Heart right ventricle (tissue), 16 donors: ENCODE measurements around the gene TESMIN. TPM values are rescaled to one million over a fixed set of nuclear protein-coding genes. Genes with fewer than 3 reads are reported as not detected.

ENCODE experiments used
- ATAC-seq, 8 donors: fragments of 200-7000 bp; cut with Tn5 transposase; one replicate each; pipeline ENCODE4 v1.9.1; 2020; ENCODE audit warnings: mild to moderate bottlenecking in 8 of 8, moderate library complexity in 8 of 8, moderate number of reproducible peaks in 1 of 8
- DNase-seq, 2 donors: peaks; one replicate each; pipeline ENCODE4 v3.0.0-alpha.2; 2020
- H3K27ac ChIP-seq, 10 donors: fragments of 200-600 bp; sonication (generic) in 2 of 10; one replicate each; pipeline versions ENCODE4 v1.5.0 to v1.8.0; 2020 to 2022; ENCODE audit warnings: mild to moderate bottlenecking in 3 of 10
- H3K27me3 ChIP-seq, 7 donors: fragments of 200-600 bp; one replicate each; pipeline ENCODE4 v1.8.0; 2021 to 2022; ENCODE audit warnings: mild to moderate bottlenecking in 2 of 7
- H3K36me3 ChIP-seq, 9 donors: fragments of 200-600 bp; sonication (generic) in 1 of 9; one replicate each; pipeline versions ENCODE4 v1.5.0 to v1.8.0; 2020 to 2022; ENCODE audit warnings: mild to moderate bottlenecking in 2 of 9
- H3K4me1 ChIP-seq, 9 donors: fragments of 200-600 bp; sonication (generic) in 1 of 9; one replicate each; pipeline versions ENCODE4 v1.5.0 to v1.8.0; 2020 to 2022; ENCODE audit warnings: mild to moderate bottlenecking in 4 of 9
- H3K4me3 ChIP-seq, 10 donors: fragments of 200-600 bp; sonication (generic) in 2 of 10; one replicate each; pipeline versions ENCODE4 v1.5.0 to v1.8.0; 2020 to 2022; ENCODE audit warnings: mild to moderate bottlenecking in 7 of 10, moderate library complexity in 2 of 10
- H3K9me3 ChIP-seq, 11 donors: fragments of 200-600 bp in 10 of 11; sonication (generic) in 2 of 11; one replicate each; pipeline versions ENCODE4 v1.5.0 to v1.8.0; 2013 to 2022; ENCODE audit warnings: mild to moderate bottlenecking in 2 of 11, control low read depth in 1 of 11, moderate library complexity in 1 of 11
- CTCF ChIP-seq, 9 donors: fragments of 200-600 bp; sonication (generic) in 2 of 9; IDR thresholded peaks; one replicate each; pipeline versions ENCODE4 v1.5.0 to v1.8.0; 2021 to 2022; ENCODE audit warnings: antibody characterized with exemption in 9 of 9, mild to moderate bottlenecking in 5 of 9, moderate library complexity in 1 of 9
- WGBS, 2 donors: extraction: QIAGEN DNeasy Blood & Tissue Kit; methylation state at CpG; one replicate each; pipeline ENCODE4 v1.1.7; 2013; ENCODE audit warnings: inconsistent platforms in 1 of 2; 5-methylcytosine and 5-hydroxymethylcytosine counted together
- intact Hi-C, 10 donors: fragments of 100-400 bp; cut with DNase I; formaldehyde crosslinking; loops; one replicate each; pipeline versions ENCODE4 v1.11.1 to v1.14.2; 2022
- polyA plus RNA-seq, 2 donors: library from polyadenylated mRNA; stranded (reverse); fragments of 200-250 nt; gene quantifications; one replicate each; pipeline ENCODE4 v1.2.3, GENCODE V29; 2013
- total RNA-seq, 10 donors: library from RNA; stranded (reverse); fragmentation: NEBNext Ultra II Directional in 3 of 10; extraction: Animal tissue kit (Norgen Biotek cat#: 25700) in 3 of 10; gene quantifications; one replicate each; pipeline versions ENCODE4 v1.2.1 to v1.2.4, GENCODE V29; 2021 to 2023
- donor health status: Arrhythmogenic right ventricular cardiomyopathy.
- donor health status: ischemic (EF 13 %, LVEDD 7.1; RV severe dilation, severe dysfunction).
- donor health status: healthy with polysubstance abuse.
- donor health status: DM: no; HTN: yes; CAD: no.
- donor health status: DM: no; HTN: no; CAD: no.
- donor health status: ischemic (EF 25% LVEDD 6.9; RV normal size, moderate dysfunction).
- donor health status: ischemic (EF 25% LVEDD 5.7; RV mildly dilated, moderate dysfunction).
- donor health status: healthy.
- donor health status: DM: yes; HTN: yes; CAD: no.
- donor health status: Ischemic cardiomyopathy.
- donor health status: ischemic (EF 35%, LVEDD 5.7; RV mildly dilated, moderate dysfunction).
- donor health status: nonischemic (EF 11% LVEDD 7.7; RV severe dilation, severe dysfunction).
- donor health status: DM: yes; HTN: yes; CAD: no.
- donor health status: PGD.
- donor health status: ischemic (EF 29% LVEDD 5.4; RV normal size, mild dysfunction).
- donor health status: nonischemic (EF 23%, LVEDD 6.1; RV moderate dilation, normal function).

The TESMIN gene
- total and polyA plus RNA-seq, 12 donors = 0.13 to 2.6 (median 0.63) TPM; not detected in 2

- Histone ChIP-seq H3K9me3 (no peaks in the 10 kb centered on the region), H3K4me3 (no peak overlapping the region), H3K27me3 (peaks cover 0 to 37% (median 25%) of the 10 kb centered on the region in 7 donors), H3K36me3 (no peaks in the 10 kb centered on the region), H3K27ac (no peak overlapping the region), H3K4me1 (no peaks in the 10 kb centered on the region)
- ATAC-seq = no peak
- no peak for TF ChIP-seq CTCF (IDR thresholded peaks at IDR 0.05)
- DNase-seq = no peak
- WGBS, 2 donors = 90 to 93% methylated on average over 7 of the region's 7 CpGs
- intact Hi-C loops = no loop called here
Measured at GRCh38 chr11:68707527-68707926, 43.8 kb downstream of the TESMIN start.

GRCh38 chr11:68704887-68705286, 46.4 kb downstream of the TESMIN start:
- no peaks in the 10 kb centered on the region for H3K9me3 ChIP-seq
- H3K27me3 ChIP-seq = peaks cover 0 to 56% (median 30%) of the 10 kb centered on the region in 7 donors
- DNase-seq = no peak
- intact Hi-C loops = no loop called here
- H3K27ac ChIP-seq = no peak overlapping the region
- H3K4me1 ChIP-seq = no peaks in the 10 kb centered on the region
- no peak for TF ChIP-seq CTCF (IDR thresholded peaks at IDR 0.05)
- WGBS, 2 donors = 24 to 35% methylated on average over 16 of the region's 16 CpGs
- no peak overlapping the region for H3K4me3 ChIP-seq
- no peaks in the 10 kb centered on the region for H3K36me3 ChIP-seq
- ATAC-seq = no peak

GRCh38 chr11:68698993-68699392, 52.3 kb downstream of the TESMIN start:
- Histone ChIP-seq H3K27me3 (peaks cover 0 to 51% (median 11%) of the 10 kb centered on the region in 7 donors), H3K27ac (no peak overlapping the region), H3K36me3 (no peaks in the 10 kb centered on the region), H3K9me3 (peaks cover 0 to 29% (median 2%) of the 10 kb centered on the region in 11 donors), H3K4me1 (no peaks in the 10 kb centered on the region), H3K4me3 (no peak overlapping the region)
- DNase-seq (no peak), ATAC-seq (no peak)
- 96 to 98% methylated on average over 2 of the region's 2 CpGs for WGBS, 2 donors
- TF ChIP-seq CTCF (IDR thresholded peaks at IDR 0.05) = no peak
- intact Hi-C loops = no loop called here

- Histone ChIP-seq H3K27me3 (peaks cover 0 to 46% (median 20%) of the 10 kb centered on the region in 7 donors), H3K36me3 (no peaks in the 10 kb centered on the region), H3K4me1 (no peaks in the 10 kb centered on the region), H3K27ac (no peak overlapping the region), H3K9me3 (peaks cover 0 to 29% (median 2%) of the 10 kb centered on the region in 11 donors), H3K4me3 (no peak overlapping the region)
- DNase-seq (no peak), ATAC-seq (no peak)
- 47 to 53% methylated on average over 2 of the region's 2 CpGs for WGBS, 2 donors
- TF ChIP-seq CTCF (IDR thresholded peaks at IDR 0.05) = no peak
- intact Hi-C loops = no loop called here
Measured at GRCh38 chr11:68695531-68695930, 55.8 kb downstream of the TESMIN start.
